Prostate gland (tissue), 2 donors: Measurements from ENCODE around the gene HSPB1. TPM values are rescaled to one million over a fixed set of nuclear protein-coding genes. Genes with fewer than 3 reads are reported as not detected.
A peak's percentile ranks its signal among the peaks of the same experiment; 100 is the strongest.
"Not testable (repeated sequence)": the region's sequence is repeated elsewhere in the genome, so short reads cannot be mapped to it uniquely, and the experiment has no call there.

Experiments used
- DNase-seq: peaks from one replicate; pipeline ENCODE4 v3.0.0-alpha.2; 2019; ENCODE audit warnings: low spot score
- H3K27ac ChIP-seq, 2 donors: fragments of 200-600 bp; sonication (generic); 2 replicates each; pipeline ENCODE4 v1.5.1; 2017 to 2019
- H3K27me3 ChIP-seq: fragments of 200-600 bp; sonication (generic); replicated peaks from 2 replicates; pipeline ENCODE4 v1.5.1; 2019; ENCODE audit not compliant: insufficient read depth
- H3K36me3 ChIP-seq, 2 donors: fragments of 200-600 bp; sonication (generic); 1 replicate in 1 of 2; 2 replicates in 1 of 2; pipeline versions ENCODE4 v1.5.1 to v1.8.1; 2017 to 2019
- H3K4me1 ChIP-seq: fragments of 200-600 bp; sonication (generic); replicated peaks from 2 replicates; pipeline ENCODE4 v1.5.1; 2019
- H3K4me3 ChIP-seq, 2 donors: fragments of 200-600 bp; sonication (generic); 2 replicates each; pipeline ENCODE4 v1.5.1; 2017 to 2019
- H3K9me3 ChIP-seq: fragments of 200-600 bp; sonication (generic); 2 replicates; pipeline ENCODE4 v1.5.1; 2017
- POLR2A ChIP-seq: fragments of 450-650 bp; IDR thresholded peaks from one replicate; pipeline ENCODE4 v1.6.1; 2016; ENCODE audit warnings: antibody characterized with exemption, mild to moderate bottlenecking
- POLR2AphosphoS5 ChIP-seq: sonication (generic); formaldehyde crosslinking; IDR thresholded peaks from one replicate; pipeline ENCODE4 v1.6.1; 2017; ENCODE audit warnings: antibody characterized with exemption
- WGBS: methylation state at CpG from one replicate; pipeline ENCODE4 v1.1.5; 2018; 5-methylcytosine and 5-hydroxymethylcytosine counted together
- intact Hi-C: fragments of 100-400 bp; cut with DNase I; formaldehyde crosslinking; loops from one replicate; pipeline ENCODE4 v1.14.2; 2022
- total RNA-seq, 2 donors: library from RNA; depleted of rRNA; stranded (reverse); fragments of >200 nt; gene quantifications; one replicate each; pipeline ENCODE4 v1.1.0, GENCODE V29; 2016
- TF ChIP-seq, protein P1 (sequence below), 4 experiments: fragments of 200-600 bp in 2 of 4; fragments of 450-650 bp in 2 of 4; sonication (generic) in 2 of 4; IDR thresholded peaks; 1 replicate in 3 of 4; 2 replicates in 1 of 4; pipeline ENCODE4 v1.5.1; 2016 to 2019; ENCODE audit warnings: antibody characterized with exemption in 4 of 4, mild to moderate bottlenecking in 2 of 4, moderate library complexity in 2 of 4

HSPB1 gene
- total RNA-seq, 2 donors from 2014 or later = 781 to 833 TPM

DNA sequence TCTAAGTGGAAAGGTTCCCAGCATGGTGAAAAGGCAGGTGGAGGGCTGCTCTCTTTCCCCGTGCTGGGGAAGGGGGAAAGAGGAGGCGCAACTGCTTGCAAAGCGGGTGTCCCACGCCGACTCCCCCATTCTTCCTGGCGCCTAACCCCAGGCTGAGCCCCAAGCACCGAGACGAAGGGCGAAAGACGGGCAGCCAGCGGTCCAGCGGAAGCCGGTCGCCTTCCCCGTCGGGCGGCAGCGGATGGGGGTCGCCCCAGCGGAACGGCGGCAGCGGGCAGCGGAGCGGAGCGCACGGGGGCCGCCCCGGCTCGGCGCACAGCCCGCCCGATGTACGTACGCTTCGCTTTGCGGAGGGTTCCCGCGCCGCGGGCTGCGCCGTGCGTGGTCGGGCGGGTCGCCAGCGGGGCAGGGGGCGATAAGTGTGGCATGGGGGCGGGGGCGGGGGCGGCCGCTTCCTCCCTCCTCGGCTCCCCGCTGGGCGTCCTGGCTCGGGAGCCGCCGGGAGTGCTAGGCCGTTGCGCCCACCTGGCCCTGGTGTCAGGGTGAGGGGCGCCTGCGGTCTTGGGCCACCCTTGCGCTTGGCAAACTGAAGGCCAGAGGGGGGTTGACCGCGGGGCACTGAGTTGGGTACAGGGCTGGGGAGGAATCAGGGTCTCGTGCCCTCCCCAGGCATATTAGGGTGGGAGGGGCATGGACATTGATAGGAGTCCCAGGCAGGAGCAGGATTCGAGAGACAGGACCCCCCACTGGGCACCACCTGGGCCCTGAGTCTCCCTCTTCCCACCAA lies 35.2 kb upstream of the HSPB1 start:
- 2% methylated on average over 33 of the region's 68 CpGs for WGBS
- TF ChIP-seq POLR2AphosphoS5 (no peak), POLR2A (no peak)
- TF ChIP-seq, protein P1, sequence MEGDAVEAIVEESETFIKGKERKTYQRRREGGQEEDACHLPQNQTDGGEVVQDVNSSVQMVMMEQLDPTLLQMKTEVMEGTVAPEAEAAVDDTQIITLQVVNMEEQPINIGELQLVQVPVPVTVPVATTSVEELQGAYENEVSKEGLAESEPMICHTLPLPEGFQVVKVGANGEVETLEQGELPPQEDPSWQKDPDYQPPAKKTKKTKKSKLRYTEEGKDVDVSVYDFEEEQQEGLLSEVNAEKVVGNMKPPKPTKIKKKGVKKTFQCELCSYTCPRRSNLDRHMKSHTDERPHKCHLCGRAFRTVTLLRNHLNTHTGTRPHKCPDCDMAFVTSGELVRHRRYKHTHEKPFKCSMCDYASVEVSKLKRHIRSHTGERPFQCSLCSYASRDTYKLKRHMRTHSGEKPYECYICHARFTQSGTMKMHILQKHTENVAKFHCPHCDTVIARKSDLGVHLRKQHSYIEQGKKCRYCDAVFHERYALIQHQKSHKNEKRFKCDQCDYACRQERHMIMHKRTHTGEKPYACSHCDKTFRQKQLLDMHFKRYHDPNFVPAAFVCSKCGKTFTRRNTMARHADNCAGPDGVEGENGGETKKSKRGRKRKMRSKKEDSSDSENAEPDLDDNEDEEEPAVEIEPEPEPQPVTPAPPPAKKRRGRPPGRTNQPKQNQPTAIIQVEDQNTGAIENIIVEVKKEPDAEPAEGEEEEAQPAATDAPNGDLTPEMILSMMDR (IDR thresholded peaks at IDR 0.05) = no peak
- intact Hi-C loops = no loop called here
- Histone ChIP-seq H3K27me3 (no peaks in the 10 kb centered on the region), H3K27ac (no peak overlapping the region), H3K36me3 (no peaks in the 10 kb centered on the region), H3K9me3 (no peaks in the 10 kb centered on the region), H3K4me1 (peaks cover 7% of the 10 kb centered on the region), H3K4me3 (peak overlapping the region; percentile 3 to 25)
- DNase-seq = no peak

DNA sequence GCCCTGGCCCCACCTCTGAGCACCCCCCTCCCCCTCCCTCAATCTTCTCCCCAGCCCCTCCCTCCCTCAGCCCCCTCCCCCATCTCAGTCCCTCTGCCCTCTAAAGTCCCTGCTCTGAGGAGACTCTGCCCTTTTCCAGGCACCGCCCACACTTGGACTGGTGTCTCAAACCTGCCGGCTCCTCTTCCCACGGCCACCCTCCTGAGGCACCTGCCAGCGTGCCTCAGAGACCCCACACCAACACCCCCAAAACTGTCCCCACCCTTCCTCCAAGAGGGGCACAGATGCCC lies 34.6 kb upstream of the HSPB1 start:
- H3K36me3 ChIP-seq = no peaks in the 10 kb centered on the region
- no peaks in the 10 kb centered on the region for H3K27me3 ChIP-seq
- DNase-seq = no peak
- no peak overlapping the region for H3K27ac ChIP-seq
- H3K9me3 ChIP-seq = no peaks in the 10 kb centered on the region
- intact Hi-C loops = no loop called here
- WGBS = 33% methylated on average over 4 of the region's 4 CpGs
- H3K4me3 ChIP-seq = no peak overlapping the region
- no peak for TF ChIP-seq POLR2AphosphoS5
- TF ChIP-seq, protein P1 (IDR thresholded peaks at IDR 0.05) = no peak
- no peak for TF ChIP-seq POLR2A
- H3K4me1 ChIP-seq = peaks cover 7% of the 10 kb centered on the region

GRCh38 chr7:76268376-76268775 lies 34.1 kb upstream of the HSPB1 start:
- 71% methylated on average over 5 of the region's 5 CpGs for WGBS
- no peak for TF ChIP-seq POLR2AphosphoS5
- TF ChIP-seq, protein P1 (IDR thresholded peaks at IDR 0.05) = no peak
- Histone ChIP-seq H3K9me3 (no peaks in the 10 kb centered on the region), H3K27me3 (no peaks in the 10 kb centered on the region), H3K4me3 (no peak overlapping the region), H3K4me1 (peaks cover 7% of the 10 kb centered on the region), H3K36me3 (no peaks in the 10 kb centered on the region), H3K27ac (no peak overlapping the region)
- no peak for DNase-seq
- intact Hi-C loops = no loop called here

GRCh38 chr7:76269895-76270294 lies 32.6 kb upstream of the HSPB1 start:
- peaks cover 7% of the 10 kb centered on the region for H3K4me1 ChIP-seq
- no peak overlapping the region for H3K4me3 ChIP-seq
- TF ChIP-seq, protein P1 (IDR thresholded peaks at IDR 0.05) = no peak
- TF ChIP-seq POLR2A = no peak
- no peak for TF ChIP-seq POLR2AphosphoS5
- no peaks in the 10 kb centered on the region for H3K9me3 ChIP-seq
- no peak overlapping the region for H3K27ac ChIP-seq
- H3K36me3 ChIP-seq = no peaks in the 10 kb centered on the region
- H3K27me3 ChIP-seq = no peaks in the 10 kb centered on the region
- DNase-seq = no peak
- intact Hi-C loops = no loop called here
- 9% methylated on average over 5 of the region's 5 CpGs for WGBS

GRCh38 chr7:76271384-76271783 lies 31.1 kb upstream of the HSPB1 start:
- H3K4me1 ChIP-seq, H3K27me3 ChIP-seq, intact Hi-C loops, H3K27ac ChIP-seq, H3K4me3 ChIP-seq, H3K36me3 ChIP-seq, DNase-seq, H3K9me3 ChIP-seq: not testable (repeated sequence)
- 85% methylated on average over 2 of the region's 2 CpGs for WGBS
